HG03060 (cell line): ENCODE measurements around the gene SUSD6.

Experiments used
- ATAC-seq: cut with Tn5 transposase; IDR thresholded peaks from one replicate; pipeline ENCODE4 v1.9.1; 2021; ENCODE audit warnings: low read depth, moderate number of reproducible peaks; ENCODE audit not compliant: unreplicated experiment

The SUSD6 gene

GRCh38 chr14:69611172-69612013, at the start of gene SUSD6:
Gene SUSD6 (plus strand): TSS chr14:69611596. CDS start chr14:69658593, 46,997 bp downstream.
- ATAC-seq = no peak

- ATAC-seq = no peak
Observed at GRCh38 chr14:69561893-69562292, 49.5 kb upstream of the SUSD6 start.

GRCh38 chr14:69567563-69567962, 43.8 kb upstream of the SUSD6 start:
- ATAC-seq = no peak

- no peak for ATAC-seq
Observed at GRCh38 chr14:69569859-69570258, 41.5 kb upstream of the SUSD6 start.

- ATAC-seq = no peak
Observed at GRCh38 chr14:69570836-69571330, 40.5 kb upstream of the SUSD6 start.

GRCh38 chr14:69571449-69572029, 39.9 kb upstream of the SUSD6 start:
- ATAC-seq = no peak

GRCh38 chr14:69572030-69572840, 39.2 kb upstream of the SUSD6 start:
- ATAC-seq = no peak

- no peak for ATAC-seq
Observed at GRCh38 chr14:69572841-69573135, 38.6 kb upstream of the SUSD6 start.

GRCh38 chr14:69573205-69573830, 38.1 kb upstream of the SUSD6 start:
- no peak for ATAC-seq

GRCh38 chr14:69573831-69574262, 37.5 kb upstream of the SUSD6 start:
- ATAC-seq = no peak

GRCh38 chr14:69574263-69574953, 37.0 kb upstream of the SUSD6 start, which contains the start of gene CCDC177:
Gene CCDC177 (minus strand): TSS chr14:69574871. CDS start chr14:69573622, 1,249 bp downstream.
- no peak for ATAC-seq

GRCh38 chr14:69574954-69575295, 36.5 kb upstream of the SUSD6 start:
- ATAC-seq = no peak

- ATAC-seq = no peak
Observed at GRCh38 chr14:69579476-69579875, 31.9 kb upstream of the SUSD6 start.

- no peak for ATAC-seq
Observed at GRCh38 chr14:69580009-69580577, 31.3 kb upstream of the SUSD6 start.

- no peak for ATAC-seq
Observed at GRCh38 chr14:69581316-69581935, 30.0 kb upstream of the SUSD6 start.

GRCh38 chr14:69582212-69582611, 29.2 kb upstream of the SUSD6 start:
- no peak for ATAC-seq

- no peak for ATAC-seq
Observed at GRCh38 chr14:69582829-69583228, 28.6 kb upstream of the SUSD6 start.

GRCh38 chr14:69584389-69584788, 27.0 kb upstream of the SUSD6 start:
- no peak for ATAC-seq

- ATAC-seq = no peak
Observed at GRCh38 chr14:69586404-69586803, 25.0 kb upstream of the SUSD6 start.
